AG09309 (cell line): ENCODE data around the gene MS4A6A.
"Not testable (repeated sequence)": the region's sequence is repeated elsewhere in the genome, so short reads cannot be mapped to it uniquely, and the experiment has no call there.

Experiments
- DNase-seq: peaks from one replicate; pipeline ENCODE4 v3.0.0-alpha.2; 2010; ENCODE audit warnings: low read depth
- H3K4me3 ChIP-seq: 2 replicates; pipeline ENCODE4 v1.5.1; 2011; ENCODE audit warnings: mild to moderate bottlenecking, low read depth, low read length, moderate library complexity; ENCODE audit not compliant: control insufficient read depth
- TF ChIP-seq, protein P1 (sequence below): IDR thresholded peaks from 2 replicates; pipeline ENCODE4 v1.5.1; 2011; ENCODE audit warnings: mild to moderate bottlenecking, low read depth, low read length, inconsistent platforms; ENCODE audit not compliant: insufficient read depth, control insufficient read depth; ENCODE audit errors: missing control alignments

Gene MS4A6A

DNA sequence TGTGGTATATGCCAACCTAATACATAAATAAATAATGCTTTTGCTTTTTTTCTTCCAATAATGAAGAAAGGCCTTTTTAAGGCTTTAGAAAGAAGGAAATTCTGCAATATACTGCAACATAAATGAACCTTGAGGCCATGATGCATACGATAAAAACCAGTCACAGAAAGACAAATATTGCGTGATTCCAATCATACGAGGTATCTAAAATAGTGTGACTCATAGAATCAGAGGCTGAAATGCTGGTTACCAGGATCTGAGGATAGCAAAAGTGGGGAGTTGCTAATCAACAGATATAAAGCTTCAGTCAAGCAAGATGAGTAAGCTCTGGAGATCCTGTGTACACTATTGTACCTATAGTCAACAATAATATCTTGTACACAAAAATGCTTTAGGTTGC is 24.2 kb downstream of the MS4A6A start:
- TF ChIP-seq, protein P1, sequence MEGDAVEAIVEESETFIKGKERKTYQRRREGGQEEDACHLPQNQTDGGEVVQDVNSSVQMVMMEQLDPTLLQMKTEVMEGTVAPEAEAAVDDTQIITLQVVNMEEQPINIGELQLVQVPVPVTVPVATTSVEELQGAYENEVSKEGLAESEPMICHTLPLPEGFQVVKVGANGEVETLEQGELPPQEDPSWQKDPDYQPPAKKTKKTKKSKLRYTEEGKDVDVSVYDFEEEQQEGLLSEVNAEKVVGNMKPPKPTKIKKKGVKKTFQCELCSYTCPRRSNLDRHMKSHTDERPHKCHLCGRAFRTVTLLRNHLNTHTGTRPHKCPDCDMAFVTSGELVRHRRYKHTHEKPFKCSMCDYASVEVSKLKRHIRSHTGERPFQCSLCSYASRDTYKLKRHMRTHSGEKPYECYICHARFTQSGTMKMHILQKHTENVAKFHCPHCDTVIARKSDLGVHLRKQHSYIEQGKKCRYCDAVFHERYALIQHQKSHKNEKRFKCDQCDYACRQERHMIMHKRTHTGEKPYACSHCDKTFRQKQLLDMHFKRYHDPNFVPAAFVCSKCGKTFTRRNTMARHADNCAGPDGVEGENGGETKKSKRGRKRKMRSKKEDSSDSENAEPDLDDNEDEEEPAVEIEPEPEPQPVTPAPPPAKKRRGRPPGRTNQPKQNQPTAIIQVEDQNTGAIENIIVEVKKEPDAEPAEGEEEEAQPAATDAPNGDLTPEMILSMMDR = no peak
- no peak overlapping the region for H3K4me3 ChIP-seq
- no peak for DNase-seq

DNA sequence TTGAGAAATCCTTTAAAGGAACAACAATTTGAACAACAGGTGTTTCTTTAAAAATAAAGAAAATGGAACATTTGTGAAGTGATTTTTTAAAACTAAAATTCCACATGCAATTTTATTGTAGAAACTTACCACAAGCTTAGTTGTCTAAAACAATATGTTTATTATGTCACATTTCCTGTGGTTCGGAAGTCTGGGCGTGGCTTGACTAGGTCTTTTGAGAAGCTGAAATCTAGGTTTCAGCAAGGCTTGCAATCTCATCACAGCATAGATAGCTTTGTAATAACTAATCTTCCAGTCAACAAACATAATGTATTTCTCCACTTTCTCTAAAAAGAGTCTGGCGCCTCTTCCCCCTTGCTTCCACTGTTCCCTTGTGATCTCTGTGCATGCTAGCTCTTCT is 27.0 kb downstream of the MS4A6A start:
- TF ChIP-seq, protein P1 = no peak
- no peak overlapping the region for H3K4me3 ChIP-seq
- DNase-seq = no peak

DNA sequence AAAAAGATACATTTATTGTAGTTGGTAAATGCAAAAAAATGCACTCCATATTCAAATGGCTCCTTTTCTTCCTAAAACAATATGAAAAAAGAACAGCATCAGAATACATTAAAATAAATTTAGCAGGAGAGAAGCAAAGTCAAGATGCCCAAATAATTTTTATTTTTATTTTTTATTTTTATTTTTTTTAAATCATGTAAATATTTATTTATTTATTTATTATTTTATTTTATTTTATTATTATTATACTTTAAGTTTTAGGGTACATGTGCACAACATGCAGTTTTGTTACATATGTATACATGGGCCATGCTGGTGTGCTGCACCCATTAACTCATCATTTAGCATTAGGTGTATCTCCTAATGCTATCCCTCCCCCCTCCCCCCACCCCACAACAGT is 30.2 kb downstream of the MS4A6A start:
- not testable (repeated sequence) for DNase-seq, H3K4me3 ChIP-seq

DNA sequence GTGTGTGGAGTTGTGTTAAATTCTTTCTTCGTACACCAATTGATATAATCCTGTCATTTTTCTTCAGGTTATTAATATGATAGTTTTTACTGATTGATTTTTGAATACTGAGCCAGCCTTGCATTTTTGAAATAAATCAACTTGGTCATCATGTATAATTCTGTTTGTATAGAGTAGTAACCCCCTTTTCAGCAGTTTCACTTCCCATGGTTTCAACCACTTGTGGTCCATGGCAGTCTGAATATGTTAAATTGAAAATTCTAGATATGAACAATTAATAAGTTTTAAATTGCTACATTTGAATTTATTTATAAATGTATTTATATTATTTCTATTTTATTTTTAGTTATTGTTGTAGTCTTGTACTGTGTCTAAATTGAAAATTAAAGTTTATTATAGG is 32.6 kb downstream of the MS4A6A start:
- H3K4me3 ChIP-seq = no peak overlapping the region
- TF ChIP-seq, protein P1 = no peak
- DNase-seq = no peak

DNA sequence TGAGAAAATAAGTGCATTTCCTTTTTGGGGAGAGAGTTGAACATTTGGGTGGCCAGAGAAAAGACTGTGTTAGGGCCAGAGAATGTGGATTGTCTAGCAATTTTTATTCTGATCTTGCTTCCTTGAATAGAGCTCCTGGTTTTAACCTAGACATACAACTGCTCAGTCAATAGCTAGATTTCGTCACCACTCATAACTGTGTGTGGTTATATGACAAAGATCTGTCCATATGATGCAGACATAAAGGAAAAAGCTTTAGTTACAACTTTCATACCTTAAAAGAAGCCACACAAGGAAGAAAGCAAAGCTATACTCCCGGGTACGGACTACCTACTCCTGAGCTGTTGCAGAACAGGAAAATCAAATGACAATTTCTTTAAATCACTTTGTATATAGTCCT is 37.2 kb downstream of the MS4A6A start:
- DNase-seq = no peak
- no peak overlapping the region for H3K4me3 ChIP-seq
- TF ChIP-seq, protein P1 = no peak

DNA sequence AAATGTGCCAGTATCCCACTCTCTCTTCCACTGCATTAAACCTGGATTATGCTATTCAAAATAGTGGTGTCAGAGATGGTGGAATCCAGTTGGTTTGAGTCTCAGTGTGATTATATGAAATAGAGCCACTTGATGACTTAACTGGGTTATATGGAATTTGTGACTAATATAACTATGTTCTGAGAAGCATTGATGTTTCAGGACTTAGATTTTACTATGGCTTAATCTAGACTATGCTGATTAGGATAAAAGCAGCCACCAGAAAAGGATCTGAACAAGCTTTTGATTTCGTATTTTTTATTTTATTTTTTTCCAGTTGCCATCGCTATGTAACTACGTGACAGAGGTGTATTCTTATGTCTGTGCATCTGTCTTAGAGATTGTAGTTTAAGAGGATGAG is 39.1 kb downstream of the MS4A6A start:
- no peak for DNase-seq
- TF ChIP-seq, protein P1 = no peak
- H3K4me3 ChIP-seq = no peak overlapping the region

DNA sequence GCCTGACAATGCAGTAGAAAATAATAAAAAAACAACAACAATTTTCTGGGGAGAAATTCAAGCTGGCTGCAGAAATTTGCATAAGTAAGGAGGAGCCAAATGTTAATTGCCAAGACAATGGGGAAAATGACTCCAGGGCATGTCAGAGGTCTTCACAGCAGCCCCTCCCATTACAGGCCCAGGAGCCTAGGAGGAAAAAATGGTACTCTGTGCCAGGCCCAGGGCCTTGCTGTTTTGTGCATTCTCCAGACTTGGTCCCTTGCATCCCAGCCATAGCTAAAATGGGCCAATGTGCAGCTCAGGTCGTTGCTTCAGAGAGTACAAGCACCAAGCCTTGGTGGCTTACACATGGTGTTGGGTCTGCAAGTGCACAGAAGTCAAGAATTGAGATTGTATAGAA is 49.0 kb downstream of the MS4A6A start:
- no peak for DNase-seq
- H3K4me3 ChIP-seq = no peak overlapping the region
- TF ChIP-seq, protein P1 = no peak
